Fibroblast of lung (primary cell): ENCODE results near the gene ITGAE. TPM values are rescaled to one million over a fixed set of nuclear protein-coding genes. Genes with fewer than 3 reads are reported as not detected.

Source experiments
- DNase-seq, 2 donors: peaks; one replicate each; pipeline versions ENCODE4 v3.0.0 to v3.0.0-alpha.2; 2010; ENCODE audit warnings: low read depth in 2 of 2
- H2AFZ ChIP-seq: 2 replicates; pipeline ENCODE4 v1.5.1; 2012; ENCODE audit warnings: low read length, control low read depth, inconsistent platforms
- H3K27ac ChIP-seq: 2 replicates; pipeline ENCODE4 v1.5.1; 2011; ENCODE audit warnings: low read length, control low read depth; ENCODE audit not compliant: insufficient read depth
- H3K27me3 ChIP-seq: 2 replicates; pipeline ENCODE4 v1.5.1; 2011; ENCODE audit warnings: mild to moderate bottlenecking, low read length; ENCODE audit not compliant: control insufficient read depth, insufficient read depth
- H3K36me3 ChIP-seq: 2 replicates; pipeline ENCODE4 v1.5.1; 2011; ENCODE audit warnings: low read length; ENCODE audit not compliant: control insufficient read depth, insufficient read depth
- H3K4me1 ChIP-seq: 2 replicates; pipeline ENCODE4 v1.5.1; 2011; ENCODE audit warnings: low read length; ENCODE audit not compliant: control insufficient read depth, insufficient read depth; ENCODE audit errors: extremely low read depth
- H3K4me2 ChIP-seq: 2 replicates; pipeline ENCODE4 v1.5.1; 2011; ENCODE audit warnings: low read length, control low read depth; ENCODE audit not compliant: insufficient read depth; ENCODE audit errors: extremely low read depth
- H3K4me3 ChIP-seq, 4 experiments: fragments of 200-600 bp in 1 of 4; sonication (generic) in 1 of 4; replicated peaks in 1 of 4; 2 replicates each; pipeline ENCODE4 v1.5.1; 2011 to 2016; ENCODE audit warnings: low read length in 4 of 4, low read depth in 3 of 4, mild to moderate bottlenecking in 3 of 4, control low read depth in 2 of 4, inconsistent platforms in 1 of 4, mixed read lengths in 1 of 4; ENCODE audit not compliant: insufficient read depth in 1 of 4; ENCODE audit errors: control extremely low read depth in 1 of 4
- H3K79me2 ChIP-seq: 2 replicates; pipeline ENCODE4 v1.5.1; 2012; ENCODE audit warnings: mild to moderate bottlenecking, low read length, inconsistent platforms; ENCODE audit not compliant: control insufficient read depth, insufficient read depth
- H3K9ac ChIP-seq: 2 replicates; pipeline ENCODE4 v1.5.1; 2011; ENCODE audit warnings: mild to moderate bottlenecking, low read length, control low read depth; ENCODE audit not compliant: insufficient read depth
- H3K9me3 ChIP-seq: 2 replicates; pipeline ENCODE4 v1.5.1; 2012; ENCODE audit warnings: low read depth, low read length; ENCODE audit not compliant: control insufficient read depth, insufficient read depth
- H4K20me1 ChIP-seq: 2 replicates; pipeline ENCODE4 v1.5.1; 2011; ENCODE audit warnings: low read length; ENCODE audit not compliant: control insufficient read depth, insufficient read depth; ENCODE audit errors: extremely low read depth
- EZH2 ChIP-seq: IDR thresholded peaks from 2 replicates; pipeline ENCODE4 v1.5.1; 2012; ENCODE audit warnings: low read length, control low read depth, mild to moderate bottlenecking; ENCODE audit errors: missing control alignments
- polyA plus RNA-seq, 2 donors: library from polyadenylated mRNA; depleted of rRNA in 1 of 2; stranded (reverse) in 1 of 2; unstranded in 1 of 2; fragments of >200 nt; gene quantifications; 2 replicates each; pipeline ENCODE4 v1.2.1, GENCODE V29; 2011 to 2012; ENCODE audit warnings: missing spikeins in 1 of 2
- total RNA-seq: library from RNA; depleted of rRNA; stranded (reverse); fragments of >200 nt; gene quantifications from 2 replicates; pipeline ENCODE4 v1.2.1, GENCODE V29; 2014
- TF ChIP-seq, protein P1 (sequence below), 2 donors: IDR thresholded peaks in 1 of 2; conservative IDR thresholded peaks in 1 of 2; 1 replicate in 1 of 2; 2 replicates in 1 of 2; pipeline ENCODE4 v1.5.1; 2011 to 2012; ENCODE audit warnings: low read length in 2 of 2, control low read depth in 1 of 2, inconsistent platforms in 1 of 2, low read depth in 1 of 2, mild to moderate bottlenecking in 1 of 2

ITGAE gene
- total and polyA plus RNA-seq, 2 donors (not counting 1 experiment from before 2014, with no cell fraction given), result 29.7 to 72.5 TPM

DNA sequence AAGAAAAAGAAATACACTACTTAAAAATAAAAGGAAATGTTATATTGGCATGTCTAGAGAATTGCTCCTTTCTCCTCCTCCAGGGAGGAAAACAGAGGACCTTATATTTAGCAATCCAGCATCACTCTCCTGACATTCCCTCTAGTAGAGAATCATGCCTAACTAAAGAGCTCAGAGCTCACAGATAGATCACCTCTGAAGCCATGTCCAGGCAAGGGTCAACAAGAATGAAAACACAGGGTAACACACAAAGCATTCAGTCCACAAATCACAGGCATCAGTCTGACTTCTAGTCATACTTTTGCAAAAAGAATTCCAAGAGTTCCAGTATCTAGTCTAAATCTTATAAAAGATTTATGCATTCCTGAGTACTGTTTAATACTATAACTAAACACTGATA is 81.7 kb downstream of the ITGAE start:
- Histone ChIP-seq H3K79me2 (peaks cover 13% of the 10 kb centered on the region), H2AFZ (no peak overlapping the region), H3K4me3 (no peak overlapping the region), H3K4me2 (no peak overlapping the region), H3K4me1 (peaks cover 12% of the 10 kb centered on the region), H3K9me3 (no peaks in the 10 kb centered on the region), H3K27me3 (no peaks in the 10 kb centered on the region), H3K9ac (no peak overlapping the region), H4K20me1 (no peaks in the 10 kb centered on the region), H3K27ac (no peak overlapping the region), H3K36me3 (peaks cover 6% of the 10 kb centered on the region)
- DNase-seq, result peak in 1 of 2 donors; percentile 26
- no peak for TF ChIP-seq EZH2
- TF ChIP-seq, protein P1, sequence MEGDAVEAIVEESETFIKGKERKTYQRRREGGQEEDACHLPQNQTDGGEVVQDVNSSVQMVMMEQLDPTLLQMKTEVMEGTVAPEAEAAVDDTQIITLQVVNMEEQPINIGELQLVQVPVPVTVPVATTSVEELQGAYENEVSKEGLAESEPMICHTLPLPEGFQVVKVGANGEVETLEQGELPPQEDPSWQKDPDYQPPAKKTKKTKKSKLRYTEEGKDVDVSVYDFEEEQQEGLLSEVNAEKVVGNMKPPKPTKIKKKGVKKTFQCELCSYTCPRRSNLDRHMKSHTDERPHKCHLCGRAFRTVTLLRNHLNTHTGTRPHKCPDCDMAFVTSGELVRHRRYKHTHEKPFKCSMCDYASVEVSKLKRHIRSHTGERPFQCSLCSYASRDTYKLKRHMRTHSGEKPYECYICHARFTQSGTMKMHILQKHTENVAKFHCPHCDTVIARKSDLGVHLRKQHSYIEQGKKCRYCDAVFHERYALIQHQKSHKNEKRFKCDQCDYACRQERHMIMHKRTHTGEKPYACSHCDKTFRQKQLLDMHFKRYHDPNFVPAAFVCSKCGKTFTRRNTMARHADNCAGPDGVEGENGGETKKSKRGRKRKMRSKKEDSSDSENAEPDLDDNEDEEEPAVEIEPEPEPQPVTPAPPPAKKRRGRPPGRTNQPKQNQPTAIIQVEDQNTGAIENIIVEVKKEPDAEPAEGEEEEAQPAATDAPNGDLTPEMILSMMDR (conservative IDR thresholded peaks at IDR 0.05 in 1 of 2, IDR thresholded peaks at IDR 0.05 in 1 of 2; ENCODE audit: low read depth in 1 of 2, low read length in 2 of 2), result no peak

DNA sequence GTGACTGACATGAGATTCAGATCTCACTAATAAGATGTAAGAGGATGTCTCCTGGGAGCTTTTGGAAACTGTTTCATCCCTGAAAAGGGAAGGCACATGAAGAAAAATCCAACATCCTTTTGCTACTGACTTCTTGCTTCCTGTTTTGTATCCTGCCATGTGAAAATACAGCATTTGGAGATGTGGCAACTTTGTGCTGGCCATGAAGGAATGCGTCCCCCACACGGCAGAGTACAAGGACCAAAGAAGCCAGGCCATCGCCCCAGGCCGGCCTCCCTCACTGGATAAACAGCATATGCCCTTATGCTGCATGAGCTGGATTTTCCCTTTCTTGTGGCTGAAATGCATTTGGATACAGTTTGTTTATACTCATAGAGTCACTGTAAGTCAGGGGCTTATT is 82.8 kb downstream of the ITGAE start:
- no peak overlapping the region for H3K27ac ChIP-seq

DNA sequence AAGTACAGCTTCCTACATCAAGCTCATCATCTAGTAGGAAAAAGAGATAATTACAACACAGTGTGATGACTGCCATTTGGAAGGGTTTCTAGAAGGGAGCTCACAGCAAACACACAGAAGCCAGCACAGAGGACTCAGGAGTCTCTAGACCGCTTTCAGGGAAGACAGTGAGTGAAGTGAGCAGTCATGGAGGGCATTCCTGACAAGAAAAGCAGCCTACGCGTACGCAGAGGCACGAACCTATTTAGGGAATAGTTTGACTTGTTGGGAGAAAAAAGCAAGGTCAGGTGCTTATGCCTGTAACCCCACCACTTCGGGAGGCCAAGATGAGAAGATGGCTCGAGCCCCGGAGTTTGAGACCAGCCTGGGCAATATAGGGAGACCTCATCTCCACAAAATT is 85.7 kb downstream of the ITGAE start:
- Histone ChIP-seq H3K27ac (no peak overlapping the region), H3K27me3 (no peaks in the 10 kb centered on the region), H4K20me1 (no peaks in the 10 kb centered on the region), H3K4me1 (peaks cover 8% of the 10 kb centered on the region), H3K4me3 (no peak overlapping the region), H3K36me3 (peaks cover 6% of the 10 kb centered on the region), H3K9ac (no peak overlapping the region), H3K4me2 (no peak overlapping the region), H3K79me2 (peaks cover 1% of the 10 kb centered on the region), H3K9me3 (no peaks in the 10 kb centered on the region), H2AFZ (no peak overlapping the region)
- no peak for TF ChIP-seq EZH2
- TF ChIP-seq, protein P1 (conservative IDR thresholded peaks at IDR 0.05 in 1 of 2, IDR thresholded peaks at IDR 0.05 in 1 of 2; ENCODE audit: low read depth in 1 of 2, low read length in 2 of 2), result no peak
- DNase-seq, result no peak

More for the DNA sequence above, 82.8 kb downstream of the ITGAE start:
- Histone ChIP-seq H3K79me2 (peaks cover 9% of the 10 kb centered on the region), H3K4me2 (no peak overlapping the region), H3K4me3 (no peak overlapping the region), H3K36me3 (peaks cover 6% of the 10 kb centered on the region), H3K9me3 (no peaks in the 10 kb centered on the region), H3K9ac (no peak overlapping the region), H3K4me1 (peaks cover 12% of the 10 kb centered on the region), H4K20me1 (no peaks in the 10 kb centered on the region), H3K27me3 (no peaks in the 10 kb centered on the region), H2AFZ (no peak overlapping the region)
- DNase-seq, result no peak
- no peak for TF ChIP-seq EZH2
- TF ChIP-seq, protein P1 (conservative IDR thresholded peaks at IDR 0.05 in 1 of 2, IDR thresholded peaks at IDR 0.05 in 1 of 2; ENCODE audit: low read depth in 1 of 2, low read length in 2 of 2), result no peak
